Activated CD4-positive, alpha-beta T cell treated with anti-CD3 and anti-CD28 coated beads, Interleukin-2, amount 10 ng/mL, durations not matched to agents 24 days and 14 days (primary cell): ENCODE data around the gene DIAPH3. TPM values are rescaled to one million over a fixed set of nuclear protein-coding genes. Genes with fewer than 3 reads are reported as not detected.
"Not testable (repeated sequence)": the region's sequence is repeated elsewhere in the genome, so short reads cannot be mapped to it uniquely, and the experiment has no call there.

Experiments used
- DNase-seq: peaks from one replicate; pipeline ENCODE4 v3.0.0; 2022
- H3K27ac Mint-ChIP-seq: one replicate; pipeline ENCODE4 v1.8.0; 2022; ENCODE audit warnings: mild to moderate bottlenecking, mixed read lengths
- H3K27me3 Mint-ChIP-seq: one replicate; pipeline ENCODE4 v1.8.0; 2022; ENCODE audit warnings: mixed read lengths
- H3K36me3 Mint-ChIP-seq: one replicate; pipeline ENCODE4 v1.8.0; 2022; ENCODE audit warnings: low read depth, mild to moderate bottlenecking, mixed read lengths
- H3K4me1 Mint-ChIP-seq: one replicate; pipeline ENCODE4 v1.8.0; 2021; ENCODE audit warnings: mixed read lengths
- H3K4me3 Mint-ChIP-seq: one replicate; pipeline ENCODE4 v1.8.0; 2022; ENCODE audit warnings: mild to moderate bottlenecking, moderate library complexity, mixed read lengths
- H3K9me3 Mint-ChIP-seq: one replicate; pipeline ENCODE4 v1.8.0; 2021; ENCODE audit warnings: mixed read lengths
- intact Hi-C: fragments of 100-400 bp; cut with micrococcal nuclease; formaldehyde crosslinking; loops from one replicate; pipeline ENCODE4 v1.15.1; 2023
- total RNA-seq: library from RNA; stranded (reverse); gene quantifications from 2 replicates; pipeline ENCODE4 v1.2.3, GENCODE V29; 2022

Gene DIAPH3, protein sequence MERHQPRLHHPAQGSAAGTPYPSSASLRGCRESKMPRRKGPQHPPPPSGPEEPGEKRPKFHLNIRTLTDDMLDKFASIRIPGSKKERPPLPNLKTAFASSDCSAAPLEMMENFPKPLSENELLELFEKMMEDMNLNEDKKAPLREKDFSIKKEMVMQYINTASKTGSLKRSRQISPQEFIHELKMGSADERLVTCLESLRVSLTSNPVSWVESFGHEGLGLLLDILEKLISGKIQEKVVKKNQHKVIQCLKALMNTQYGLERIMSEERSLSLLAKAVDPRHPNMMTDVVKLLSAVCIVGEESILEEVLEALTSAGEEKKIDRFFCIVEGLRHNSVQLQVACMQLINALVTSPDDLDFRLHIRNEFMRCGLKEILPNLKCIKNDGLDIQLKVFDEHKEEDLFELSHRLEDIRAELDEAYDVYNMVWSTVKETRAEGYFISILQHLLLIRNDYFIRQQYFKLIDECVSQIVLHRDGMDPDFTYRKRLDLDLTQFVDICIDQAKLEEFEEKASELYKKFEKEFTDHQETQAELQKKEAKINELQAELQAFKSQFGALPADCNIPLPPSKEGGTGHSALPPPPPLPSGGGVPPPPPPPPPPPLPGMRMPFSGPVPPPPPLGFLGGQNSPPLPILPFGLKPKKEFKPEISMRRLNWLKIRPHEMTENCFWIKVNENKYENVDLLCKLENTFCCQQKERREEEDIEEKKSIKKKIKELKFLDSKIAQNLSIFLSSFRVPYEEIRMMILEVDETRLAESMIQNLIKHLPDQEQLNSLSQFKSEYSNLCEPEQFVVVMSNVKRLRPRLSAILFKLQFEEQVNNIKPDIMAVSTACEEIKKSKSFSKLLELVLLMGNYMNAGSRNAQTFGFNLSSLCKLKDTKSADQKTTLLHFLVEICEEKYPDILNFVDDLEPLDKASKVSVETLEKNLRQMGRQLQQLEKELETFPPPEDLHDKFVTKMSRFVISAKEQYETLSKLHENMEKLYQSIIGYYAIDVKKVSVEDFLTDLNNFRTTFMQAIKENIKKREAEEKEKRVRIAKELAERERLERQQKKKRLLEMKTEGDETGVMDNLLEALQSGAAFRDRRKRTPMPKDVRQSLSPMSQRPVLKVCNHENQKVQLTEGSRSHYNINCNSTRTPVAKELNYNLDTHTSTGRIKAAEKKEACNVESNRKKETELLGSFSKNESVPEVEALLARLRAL
- total RNA-seq: 26.3 and 26.6 TPM in 2 replicates

DNA sequence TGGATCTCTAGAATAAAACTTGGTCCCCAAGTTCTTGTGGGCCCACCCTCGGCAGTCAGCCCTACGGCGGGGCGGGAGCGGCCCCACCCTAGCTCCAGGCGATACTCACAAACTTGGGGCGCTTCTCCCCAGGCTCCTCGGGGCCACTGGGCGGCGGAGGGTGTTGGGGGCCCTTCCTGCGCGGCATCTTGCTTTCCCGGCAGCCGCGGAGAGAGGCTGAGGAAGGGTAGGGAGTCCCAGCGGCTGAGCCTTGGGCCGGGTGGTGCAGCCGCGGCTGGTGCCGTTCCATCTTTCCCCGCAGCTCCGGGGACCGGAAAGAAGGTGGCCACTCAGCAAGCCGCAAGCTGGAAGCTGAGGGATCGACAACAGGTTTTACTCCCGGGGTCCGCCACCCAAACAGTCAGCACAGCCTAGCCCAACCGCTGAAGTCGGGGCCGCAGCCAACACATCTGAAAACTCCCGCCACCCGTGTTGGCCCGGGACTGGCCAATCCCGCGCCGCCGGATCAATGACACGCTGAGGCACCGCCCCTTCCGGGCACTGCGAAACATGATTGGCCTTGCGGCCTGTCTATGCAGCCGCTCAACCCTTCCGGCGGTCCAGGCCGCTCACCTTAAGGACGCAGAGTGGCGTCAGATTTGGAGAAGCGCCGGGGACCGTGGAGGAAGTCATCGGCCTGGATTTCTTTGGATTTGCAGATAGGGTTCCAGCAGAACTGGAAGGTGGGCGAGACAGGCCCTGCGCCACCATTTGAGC is at the start of gene DIAPH3:
Gene DIAPH3 (minus strand): TSS at position 451 of the 756 bp plus-strand sequence. CDS start 162 bp downstream, at position 289.
- no peaks in the 10 kb centered on the region for H3K27me3 Mint-ChIP-seq
- peak within 1 kb of the TSS; percentile 90 for H3K27ac Mint-ChIP-seq
- intact Hi-C loops: loop anchor here (1.0 to 10.0 kb wide), 3 partner anchors 29 to 271 kb away; partner anchors contain the start of gene TDRD3
- peak within 1 kb of the TSS; percentile 92 for H3K4me3 Mint-ChIP-seq
- H3K9me3 Mint-ChIP-seq: no peaks in the 10 kb centered on the region
- H3K36me3 Mint-ChIP-seq: peaks cover 8% of the 10 kb centered on the region
- H3K4me1 Mint-ChIP-seq: peaks cover 31% of the 10 kb centered on the region
- DNase-seq: peak; percentile 99

GRCh38 chr13:60213236-60213744 is 49.6 kb upstream of the DIAPH3 start:
- no peaks in the 10 kb centered on the region for H3K4me1 Mint-ChIP-seq
- no peak overlapping the region for H3K27ac Mint-ChIP-seq
- no peak overlapping the region for H3K4me3 Mint-ChIP-seq
- DNase-seq: no peak
- H3K9me3 Mint-ChIP-seq: no peaks in the 10 kb centered on the region
- intact Hi-C loops: no loop called here
- H3K27me3 Mint-ChIP-seq: peaks cover 9% of the 10 kb centered on the region
- no peaks in the 10 kb centered on the region for H3K36me3 Mint-ChIP-seq

DNA sequence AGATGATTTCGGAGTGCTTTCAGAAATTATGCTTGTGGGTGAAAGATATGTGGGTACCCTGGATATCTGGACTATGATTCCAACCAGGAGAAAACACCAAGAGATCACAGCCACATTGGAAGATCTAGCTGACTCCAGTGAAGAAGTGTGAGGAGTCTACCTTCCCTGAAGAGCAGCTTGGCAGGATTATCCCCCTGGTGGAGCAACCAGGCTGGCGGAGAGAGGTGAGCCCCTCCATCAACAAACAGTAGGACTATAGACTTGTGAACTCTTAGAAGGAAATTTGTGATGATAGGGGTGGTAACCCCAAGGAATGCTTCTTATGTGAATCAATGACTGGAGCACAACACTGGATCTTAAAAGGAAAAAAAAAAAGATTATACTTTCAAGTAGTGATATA is 47.8 kb upstream of the DIAPH3 start:
- Mint-ChIP-seq H3K4me1 (no peaks in the 10 kb centered on the region), H3K27ac (no peak overlapping the region), H3K27me3 (peaks cover 7% of the 10 kb centered on the region), H3K4me3 (no peak overlapping the region), H3K9me3 (no peaks in the 10 kb centered on the region), H3K36me3 (no peaks in the 10 kb centered on the region)
- intact Hi-C loops: no loop called here
- no peak for DNase-seq

DNA sequence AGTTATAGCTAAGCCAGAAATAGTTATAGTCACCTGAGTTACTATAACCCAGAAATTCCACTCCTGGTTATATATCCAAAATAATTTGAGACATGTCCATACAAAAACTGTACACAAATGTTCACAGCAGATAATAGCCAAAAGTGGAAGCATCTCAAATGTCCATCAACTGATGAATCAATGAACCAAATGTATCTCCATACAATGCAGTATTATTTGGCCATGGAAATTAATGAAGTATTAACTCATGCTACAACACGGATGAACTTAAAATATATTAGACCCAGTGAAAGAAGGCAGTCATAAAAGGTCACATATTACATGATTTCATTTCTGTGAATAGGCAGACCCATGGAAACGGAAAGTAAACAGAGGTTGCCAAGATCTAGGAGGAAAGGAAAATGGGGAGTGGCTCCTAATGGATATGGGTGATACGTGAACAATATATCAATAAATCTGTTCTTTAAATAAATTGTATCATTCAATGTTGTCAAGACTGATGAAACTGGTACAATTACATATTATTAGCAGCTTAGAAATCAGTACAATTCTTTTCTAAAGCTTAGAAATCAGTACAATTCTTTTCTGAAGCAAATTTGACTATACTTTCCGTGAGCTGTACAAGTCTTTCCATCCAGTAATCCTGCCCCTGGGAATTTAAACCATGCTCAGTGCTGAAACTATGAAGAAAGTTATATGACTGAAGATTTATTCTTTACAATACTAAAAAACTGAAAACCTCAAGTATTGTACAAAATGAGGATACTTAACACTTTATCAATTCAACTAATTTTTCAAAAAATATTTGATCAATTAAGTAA is 47.0 kb upstream of the DIAPH3 start:
- no peaks in the 10 kb centered on the region for H3K9me3 Mint-ChIP-seq

DNA sequence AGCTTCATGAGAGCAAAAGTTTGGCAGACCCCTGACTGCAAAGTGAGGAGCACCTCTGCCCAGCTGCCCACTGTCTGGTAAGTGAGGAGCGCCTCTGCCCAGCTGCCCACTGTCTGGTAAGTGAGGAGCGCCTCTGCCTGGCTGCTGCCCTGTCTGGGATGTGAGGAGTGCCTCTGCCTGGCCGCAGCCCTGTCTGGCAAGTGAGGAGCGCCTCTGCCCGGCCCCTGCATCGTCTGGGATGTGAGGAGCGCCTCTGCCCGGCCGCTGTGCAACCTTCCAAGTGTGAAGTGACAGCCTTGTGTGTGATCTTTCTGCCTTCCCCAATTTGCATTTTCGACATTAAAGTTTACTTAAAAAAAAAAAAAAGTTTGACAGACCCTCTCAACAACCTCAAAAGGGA is 41.8 kb upstream of the DIAPH3 start:
- not testable (repeated sequence) for H3K9me3 Mint-ChIP-seq, H3K27me3 Mint-ChIP-seq, H3K4me1 Mint-ChIP-seq

More for the DNA sequence above, 47.0 kb upstream of the DIAPH3 start:
- no peak overlapping the region for H3K27ac Mint-ChIP-seq
- no peaks in the 10 kb centered on the region for H3K4me1 Mint-ChIP-seq
- no peak for DNase-seq
- no peaks in the 10 kb centered on the region for H3K36me3 Mint-ChIP-seq
- peaks cover 9% of the 10 kb centered on the region for H3K27me3 Mint-ChIP-seq
- intact Hi-C loops: no loop called here
- H3K4me3 Mint-ChIP-seq: no peak overlapping the region

GRCh38 chr13:60201286-60201685 is 37.6 kb upstream of the DIAPH3 start:
- Mint-ChIP-seq H3K4me3 (no peak overlapping the region), H3K27ac (no peak overlapping the region), H3K36me3 (no peaks in the 10 kb centered on the region), H3K4me1 (no peaks in the 10 kb centered on the region), H3K9me3 (no peaks in the 10 kb centered on the region), H3K27me3 (peaks cover 8% of the 10 kb centered on the region)
- DNase-seq: no peak
- intact Hi-C loops: no loop called here

More for the DNA sequence above, 41.8 kb upstream of the DIAPH3 start:
- H3K4me3 Mint-ChIP-seq, H3K36me3 Mint-ChIP-seq, DNase-seq, intact Hi-C loops, H3K27ac Mint-ChIP-seq: not testable (repeated sequence)

DNA sequence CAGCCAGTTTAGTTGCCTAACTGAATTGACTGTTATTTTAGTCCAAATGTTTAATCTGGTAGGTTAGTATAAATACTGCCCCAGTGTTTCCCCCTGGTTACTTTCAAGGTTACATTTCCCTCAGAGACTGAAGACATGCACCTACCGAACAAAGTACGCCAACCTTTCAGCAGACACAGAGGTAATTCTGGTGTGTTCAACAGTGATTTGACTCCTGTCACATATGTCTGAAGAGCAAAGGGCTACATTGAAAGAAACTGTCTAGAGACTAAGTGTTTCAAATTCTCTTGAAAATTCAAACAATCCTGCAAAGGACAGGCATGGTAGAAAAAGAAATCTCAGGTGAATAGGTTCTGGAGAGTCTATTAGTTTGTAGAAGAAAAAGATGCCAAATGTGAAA is 32.2 kb upstream of the DIAPH3 start:
- H3K27me3 Mint-ChIP-seq: peaks cover 20% of the 10 kb centered on the region

DNA sequence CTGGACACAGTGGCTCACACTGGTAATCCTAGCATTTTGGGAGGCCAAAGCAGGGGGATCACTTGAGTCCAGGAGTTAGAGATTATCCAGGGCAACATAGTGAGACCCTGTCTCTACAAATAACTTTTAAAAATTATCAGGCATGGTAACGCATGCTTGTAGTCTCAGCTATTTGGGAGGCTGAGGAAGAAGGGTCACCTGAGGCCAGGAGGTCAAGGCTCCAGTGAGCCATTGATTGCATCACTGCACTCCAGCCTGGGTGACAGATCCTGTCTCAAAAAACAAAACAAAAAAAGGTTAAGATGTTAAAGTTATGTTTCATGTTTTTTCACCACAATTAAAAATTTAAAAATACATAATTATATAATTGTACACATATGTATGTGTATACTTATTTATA is 19.2 kb upstream of the DIAPH3 start:
- Mint-ChIP-seq H3K4me3 (no peak overlapping the region), H3K27ac (no peak overlapping the region), H3K9me3 (no peaks in the 10 kb centered on the region), H3K27me3 (peaks cover 14% of the 10 kb centered on the region), H3K4me1 (no peaks in the 10 kb centered on the region), H3K36me3 (no peaks in the 10 kb centered on the region)
- intact Hi-C loops: no loop called here
- DNase-seq: no peak

More for the DNA sequence above, 32.2 kb upstream of the DIAPH3 start:
- intact Hi-C loops, H3K4me1 Mint-ChIP-seq, H3K36me3 Mint-ChIP-seq, H3K27ac Mint-ChIP-seq, H3K4me3 Mint-ChIP-seq, H3K9me3 Mint-ChIP-seq, DNase-seq: not testable (repeated sequence)

- no peak overlapping the region for H3K4me3 Mint-ChIP-seq
- H3K4me1 Mint-ChIP-seq: no peaks in the 10 kb centered on the region
- no peak overlapping the region for H3K27ac Mint-ChIP-seq
- intact Hi-C loops: no loop called here
- peaks cover 19% of the 10 kb centered on the region for H3K27me3 Mint-ChIP-seq
- no peaks in the 10 kb centered on the region for H3K36me3 Mint-ChIP-seq
- H3K9me3 Mint-ChIP-seq: no peaks in the 10 kb centered on the region
- no peak for DNase-seq
Measured at GRCh38 chr13:60178327-60178726, 14.6 kb upstream of the DIAPH3 start.

GRCh38 chr13:60175571-60175970 is 11.8 kb upstream of the DIAPH3 start:
- DNase-seq: no peak
- no peak overlapping the region for H3K4me3 Mint-ChIP-seq
- no peaks in the 10 kb centered on the region for H3K9me3 Mint-ChIP-seq
- intact Hi-C loops: no loop called here
- peaks cover 13% of the 10 kb centered on the region for H3K27me3 Mint-ChIP-seq
- no peaks in the 10 kb centered on the region for H3K36me3 Mint-ChIP-seq
- no peak overlapping the region for H3K27ac Mint-ChIP-seq
- H3K4me1 Mint-ChIP-seq: no peaks in the 10 kb centered on the region

- Mint-ChIP-seq H3K27ac (no peak overlapping the region), H3K4me3 (no peak overlapping the region), H3K4me1 (no peaks in the 10 kb centered on the region), H3K27me3 (peaks cover 13% of the 10 kb centered on the region), H3K9me3 (no peaks in the 10 kb centered on the region), H3K36me3 (no peaks in the 10 kb centered on the region)
- DNase-seq: no peak
- intact Hi-C loops: no loop called here
Measured at GRCh38 chr13:60174113-60174512, 10.4 kb upstream of the DIAPH3 start.

DNA sequence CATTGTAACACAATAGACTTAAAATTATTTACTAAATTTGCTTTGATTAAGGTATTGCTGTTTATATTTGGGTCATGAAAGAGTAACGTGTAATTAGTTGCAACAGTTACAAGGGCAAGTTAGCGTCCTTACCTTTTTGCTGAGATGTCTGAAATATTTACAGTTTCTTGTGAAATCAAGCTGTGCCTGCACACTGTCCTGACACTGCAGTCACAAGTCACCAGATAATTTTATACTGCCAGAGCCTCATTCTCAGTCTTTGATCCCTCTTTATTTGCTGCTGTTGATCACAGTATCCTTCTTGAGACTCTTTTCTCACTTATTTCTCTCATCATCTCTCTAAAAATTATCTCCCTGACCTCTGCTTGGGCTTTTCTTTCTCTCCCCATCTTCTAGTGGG is 8.4 kb upstream of the DIAPH3 start:
- intact Hi-C loops: no loop called here
- Mint-ChIP-seq H3K27ac (no peak overlapping the region), H3K36me3 (no peaks in the 10 kb centered on the region)

More for the DNA sequence above, 8.4 kb upstream of the DIAPH3 start:
- DNase-seq: no peak
- no peaks in the 10 kb centered on the region for H3K4me1 Mint-ChIP-seq
- no peak overlapping the region for H3K4me3 Mint-ChIP-seq
- H3K9me3 Mint-ChIP-seq: no peaks in the 10 kb centered on the region
- H3K27me3 Mint-ChIP-seq: peaks cover 13% of the 10 kb centered on the region
